A549 treated with DMSO at 1 μM for 4 hours (cell line): Measurements from ENCODE around the gene FCGR1A. TPM values are rescaled to one million over a fixed set of nuclear protein-coding genes. Genes with fewer than 3 reads are reported as not detected.

ENCODE experiments used
- total RNA-seq: library from RNA; stranded (reverse); fragments of 200-300 nt; extraction: Qiagen RNA extraction; gene quantifications from 5 replicates; pipeline ENCODE4 v1.2.3, GENCODE V29; 2022; ENCODE audit warnings: low read depth

The FCGR1A gene
- total RNA-seq = not detected in 5 replicates

GRCh38 chr1:149782600-149782999, at the start of gene FCGR1A:
FCGR1A (plus strand) TSS chr1:149782694; CDS start chr1:149782744, 50 bp downstream.

Other genes with a start within 250 kb of the FCGR1A start
- gene PPIAL4C, start 198.8 kb upstream of the FCGR1A start, total RNA-seq = not detected in 5 replicates
- 14.1 to 26.8 TPM (median 24.1 TPM) in 5 replicates for gene BOLA1, start 116.9 kb downstream of the FCGR1A start, total RNA-seq
- gene SV2A, start 135.2 kb downstream of the FCGR1A start, total RNA-seq = 0.09 to 0.17 TPM (median 0.10 TPM) in 4 of 5 replicates, not detected in the other
- 112 to 141 TPM (median 128 TPM) in 5 replicates for gene SF3B4, start 145.1 kb downstream of the FCGR1A start, total RNA-seq
- 7.9 to 11.7 TPM (median 9.5 TPM) in 5 replicates for gene MTMR11, start 154.2 kb downstream of the FCGR1A start, total RNA-seq
- gene OTUD7B, start 228.0 kb downstream of the FCGR1A start, total RNA-seq = 9.7 to 15.6 TPM (median 13.2 TPM) in 5 replicates